DOHH2 (cell line): Measurements from ENCODE around the gene PSMB10.

Experiments
- H3F3A ChIP-seq: fragments of 200-600 bp; sonication (generic), shearing (Covaris generic); 2 replicates; pipeline ENCODE4 v1.6.0; 2016; ENCODE audit warnings: antibody characterized with exemption, mild to moderate bottlenecking; ENCODE audit not compliant: control insufficient read depth, insufficient read depth
- H3K27ac ChIP-seq: fragments of 200-600 bp; sonication (generic); 2 replicates; pipeline ENCODE4 v1.5.1; 2014; ENCODE audit warnings: low read depth, mild to moderate bottlenecking, low read length, moderate library complexity
- H3K27me3 ChIP-seq: fragments of 200-600 bp; sonication (generic); 2 replicates; pipeline ENCODE4 v1.6.1; 2014; ENCODE audit warnings: mild to moderate bottlenecking, low read length, mixed read lengths; ENCODE audit not compliant: control insufficient read depth
- H3K36me3 ChIP-seq: fragments of 200-600 bp; sonication (generic); 2 replicates; pipeline ENCODE4 v1.6.1; 2014; ENCODE audit warnings: mild to moderate bottlenecking, low read length, moderate library complexity, mixed read lengths; ENCODE audit not compliant: control insufficient read depth
- H3K4me1 ChIP-seq: fragments of 200-600 bp; sonication (generic); 2 replicates; pipeline ENCODE4 v1.6.1; 2014; ENCODE audit warnings: mild to moderate bottlenecking, low read length, mixed read lengths; ENCODE audit not compliant: control insufficient read depth
- H3K4me2 ChIP-seq: fragments of 200-600 bp; sonication (generic); 2 replicates; pipeline ENCODE4 v1.6.0; 2014; ENCODE audit warnings: mild to moderate bottlenecking, low read length, moderate library complexity
- H3K4me3 ChIP-seq: fragments of 200-600 bp; sonication (generic); 2 replicates; pipeline ENCODE4 v1.5.1; 2014; ENCODE audit warnings: mild to moderate bottlenecking, low read length, mixed read lengths
- H3K79me2 ChIP-seq: fragments of 200-600 bp; sonication (generic); 2 replicates; pipeline ENCODE4 v1.6.1; 2014; ENCODE audit warnings: mild to moderate bottlenecking, low read length, mixed read lengths; ENCODE audit not compliant: control insufficient read depth
- H3K9me2 ChIP-seq: fragments of 200-600 bp; sonication (generic); replicated peaks from 2 replicates; pipeline ENCODE4 v1.6.1; 2014; ENCODE audit warnings: mild to moderate bottlenecking, low read length, mixed read lengths; ENCODE audit not compliant: control insufficient read depth
- H3K9me3 ChIP-seq: fragments of 200-600 bp; sonication (generic); 2 replicates; pipeline ENCODE4 v1.6.1; 2014; ENCODE audit warnings: antibody characterized with exemption, low read length, mixed read lengths; ENCODE audit not compliant: control insufficient read depth, insufficient read depth
- H4K20me1 ChIP-seq: fragments of 200-600 bp; sonication (generic); 2 replicates; pipeline ENCODE4 v1.6.0; 2014; ENCODE audit warnings: low read depth, mild to moderate bottlenecking, antibody characterized with exemption, low read length, moderate library complexity; ENCODE audit not compliant: control insufficient read depth, insufficient read depth
- CTCF ChIP-seq: fragments of 200-600 bp; sonication (generic); IDR thresholded peaks from one replicate; pipeline ENCODE4 v1.5.1; 2014; ENCODE audit warnings: antibody characterized with exemption, mild to moderate bottlenecking, low read depth, low read length; ENCODE audit not compliant: poor library complexity, severe bottlenecking
- EZH2phosphoT487 ChIP-seq: fragments of 200-600 bp; sonication (generic); IDR thresholded peaks from 2 replicates; pipeline ENCODE4 v1.6.1; 2017; ENCODE audit warnings: borderline replicate concordance, mild to moderate bottlenecking, antibody characterized with exemption, low read length, moderate library complexity, mixed read lengths

The PSMB10 gene

DNA sequence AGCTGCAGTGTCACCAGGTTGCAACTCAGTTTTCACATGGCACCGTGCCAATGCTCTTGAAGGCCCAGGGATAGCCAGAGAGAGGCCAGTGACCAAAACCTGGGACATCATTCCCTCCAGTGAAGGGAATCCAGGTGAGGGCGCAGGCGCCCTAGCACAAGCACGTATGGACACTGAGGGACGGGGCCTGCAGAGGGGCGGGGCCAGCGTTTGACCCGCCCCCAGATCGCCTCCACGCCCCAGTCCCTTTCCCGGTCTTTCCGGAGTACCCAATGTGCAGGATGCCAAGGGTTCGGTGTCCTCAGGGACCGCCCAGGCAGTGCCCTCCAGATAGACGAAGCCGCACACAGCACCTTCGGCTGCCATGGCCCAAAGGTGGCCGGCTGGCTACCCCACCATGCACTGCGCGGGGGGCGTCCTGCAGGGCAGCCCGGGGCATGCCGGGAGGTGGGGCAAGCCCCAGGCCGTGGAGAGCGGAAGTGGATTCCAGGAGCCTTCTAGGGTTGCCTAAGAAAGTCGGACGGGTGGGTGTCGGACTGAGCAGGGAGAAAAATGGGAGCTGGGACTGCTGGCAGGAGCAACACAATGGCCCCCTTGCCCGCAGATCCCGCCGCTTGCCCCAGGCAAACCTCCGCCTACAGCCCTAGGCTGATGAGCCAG lies 27.1 kb upstream of the PSMB10 start:
- Histone ChIP-seq H4K20me1 (0 out of 2 replicates have a peak, but pooled peaks cover 3% of the 10 kb centered on the region), H3K36me3 (no peaks in the 10 kb centered on the region; the same call in 1 of the 2 replicates), H3K9me3 (no peaks in the 10 kb centered on the region), H3K4me3 (no peak overlapping the region), H3K27me3 (no peaks in the 10 kb centered on the region), H3K4me1 (peaks cover 21% of the 10 kb centered on the region), H3K27ac (no peak overlapping the region), H3K79me2 (0 out of 2 replicates have a peak, but pooled peaks cover 6% of the 10 kb centered on the region), H3F3A (peaks cover 7% of the 10 kb centered on the region; the same call in 1 of the 2 replicates), H3K9me2 (no peaks in the 10 kb centered on the region), H3K4me2 (no peak overlapping the region)
- no peak for TF ChIP-seq CTCF
- no peak for TF ChIP-seq EZH2phosphoT487

- 0 out of 2 replicates have a peak, but pooled peaks cover 3% of the 10 kb centered on the region for H4K20me1 ChIP-seq
- no peaks in the 10 kb centered on the region for H3K9me2 ChIP-seq
- 0 out of 2 replicates have a peak, but pooled peaks cover 6% of the 10 kb centered on the region for H3K79me2 ChIP-seq
- H3K4me1 ChIP-seq, result peaks cover 18% of the 10 kb centered on the region
- peaks cover 7% of the 10 kb centered on the region; the same call in 1 of the 2 replicates for H3F3A ChIP-seq
- H3K27ac ChIP-seq, result no peak overlapping the region
- H3K4me2 ChIP-seq, result no peak overlapping the region
- no peaks in the 10 kb centered on the region for H3K9me3 ChIP-seq
- H3K27me3 ChIP-seq, result no peaks in the 10 kb centered on the region
- H3K36me3 ChIP-seq, result no peaks in the 10 kb centered on the region; the same call in 1 of the 2 replicates
- TF ChIP-seq CTCF, result no peak
- TF ChIP-seq EZH2phosphoT487, result no peak
- H3K4me3 ChIP-seq, result no peak overlapping the region
Observed at GRCh38 chr16:67963292-67963661, 26.6 kb upstream of the PSMB10 start.

DNA sequence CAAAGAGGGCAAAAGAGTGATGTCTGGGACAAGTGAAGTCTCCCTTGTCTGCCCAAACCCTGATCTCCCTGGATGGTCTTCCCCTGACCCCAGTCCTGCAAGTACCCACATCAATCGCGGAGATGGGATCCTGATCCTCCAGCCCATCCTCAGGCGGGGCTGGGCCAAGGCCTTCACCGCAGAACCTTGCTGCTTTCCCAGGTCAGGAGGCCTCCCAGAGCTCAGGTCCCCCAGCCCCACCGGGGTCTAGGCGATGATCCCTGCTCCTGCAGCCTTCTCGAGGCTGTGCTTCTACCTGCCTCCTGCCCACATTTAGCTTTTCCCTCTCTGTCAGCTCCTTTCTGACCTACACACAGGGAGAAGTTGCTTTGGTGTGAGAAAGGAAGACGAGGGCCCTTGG lies 25.5 kb upstream of the PSMB10 start:
- H3K36me3 ChIP-seq, result no peaks in the 10 kb centered on the region; the same call in 1 of the 2 replicates
- H3F3A ChIP-seq, result peaks cover 7% of the 10 kb centered on the region; the same call in 1 of the 2 replicates
- no peak overlapping the region for H3K4me3 ChIP-seq
- H3K9me3 ChIP-seq, result no peaks in the 10 kb centered on the region
- no peaks in the 10 kb centered on the region for H3K9me2 ChIP-seq
- 0 out of 2 replicates have a peak, but pooled peaks cover 3% of the 10 kb centered on the region for H4K20me1 ChIP-seq
- TF ChIP-seq EZH2phosphoT487 (no peak), CTCF (no peak)
- H3K4me2 ChIP-seq, result no peak overlapping the region
- H3K4me1 ChIP-seq, result peaks cover 9% of the 10 kb centered on the region
- no peaks in the 10 kb centered on the region for H3K27me3 ChIP-seq
- H3K79me2 ChIP-seq, result 0 out of 2 replicates have a peak, but pooled peaks cover 6% of the 10 kb centered on the region
- no peak overlapping the region for H3K27ac ChIP-seq
